MM.1S (cell line): Measurements from ENCODE around the gene EPN1.

Experiments used
- CTCF ChIP-seq: fragments of 300-600 bp; sonication (generic); IDR thresholded peaks from 2 replicates; pipeline ENCODE4 v1.5.1; 2016; ENCODE audit warnings: antibody characterized with exemption, low read length, mixed read lengths
- EZH2 ChIP-seq: fragments of 300-600 bp; sonication (generic); optimal IDR thresholded peaks from 2 replicates; pipeline ENCODE3; 2017; ENCODE audit warnings: low read depth, mild to moderate bottlenecking, antibody characterized with exemption, low read length, mixed read lengths

- TF ChIP-seq CTCF (no peak), EZH2 (no peak)
Measured at GRCh38 chr19:55647732-55648584, 27.1 kb upstream of the EPN1 start, which contains the start of gene CCDC106.
